GM23248 (cell line): ENCODE data around the gene TMEM270. TPM values are rescaled to one million over a fixed set of nuclear protein-coding genes. Genes with fewer than 3 reads are reported as not detected.
A peak's percentile ranks its signal among the peaks of the same experiment; 100 is the strongest.
"Not testable (repeated sequence)": the region's sequence is repeated elsewhere in the genome, so short reads cannot be mapped to it uniquely, and the experiment has no call there.

ENCODE experiments used
- DNase-seq: peaks from one replicate; pipeline ENCODE4 v3.0.0-alpha.2; 2015
- H2AFZ ChIP-seq: fragments of 200-600 bp; sonication (generic); 2 replicates; pipeline ENCODE4 v1.6.1; 2016; ENCODE audit warnings: antibody characterized with exemption
- H3F3A ChIP-seq: fragments of 200-600 bp; sonication (generic); 2 replicates; pipeline ENCODE4 v1.6.1; 2016; ENCODE audit warnings: mild to moderate bottlenecking, antibody characterized with exemption, mixed run types; ENCODE audit not compliant: insufficient read depth
- H3K27ac ChIP-seq: fragments of 200-600 bp; sonication (generic); 2 replicates; pipeline ENCODE4 v1.5.1; 2016; ENCODE audit warnings: mild to moderate bottlenecking
- H3K27me3 ChIP-seq: fragments of 200-600 bp; sonication (generic); replicated peaks from 2 replicates; pipeline ENCODE4 v1.6.1; 2016; ENCODE audit warnings: mild to moderate bottlenecking; ENCODE audit not compliant: insufficient read depth
- H3K36me3 ChIP-seq: fragments of 200-600 bp; sonication (generic); 2 replicates; pipeline ENCODE4 v1.6.1; 2016; ENCODE audit warnings: low read depth, mild to moderate bottlenecking
- H3K4me1 ChIP-seq: fragments of 200-600 bp; sonication (generic); 2 replicates; pipeline ENCODE4 v1.6.1; 2016; ENCODE audit warnings: mild to moderate bottlenecking; ENCODE audit not compliant: insufficient read depth
- H3K4me2 ChIP-seq: fragments of 200-600 bp; sonication (generic); one replicate; pipeline ENCODE4 v1.6.1; 2016; ENCODE audit warnings: mild to moderate bottlenecking; ENCODE audit not compliant: unreplicated experiment
- H3K4me3 ChIP-seq: fragments of 200-600 bp; sonication (generic); 2 replicates; pipeline ENCODE4 v1.5.1; 2016; ENCODE audit warnings: mild to moderate bottlenecking
- H3K79me2 ChIP-seq: fragments of 200-600 bp; sonication (generic); 2 replicates; pipeline ENCODE4 v1.6.1; 2016; ENCODE audit warnings: mild to moderate bottlenecking; ENCODE audit not compliant: insufficient read depth
- H3K9ac ChIP-seq: fragments of 200-600 bp; sonication (generic); 2 replicates; pipeline ENCODE4 v1.6.1; 2016; ENCODE audit warnings: mild to moderate bottlenecking
- H3K9me2 ChIP-seq: fragments of 200-600 bp; sonication (generic); 2 replicates; pipeline ENCODE4 v1.6.1; 2016; ENCODE audit warnings: mixed run types, mild to moderate bottlenecking, moderate library complexity; ENCODE audit not compliant: insufficient read depth
- H3K9me3 ChIP-seq: fragments of 200-600 bp; sonication (generic); one replicate; pipeline ENCODE4 v1.6.1; 2017; ENCODE audit warnings: low read depth
- H4K20me1 ChIP-seq: fragments of 200-600 bp; sonication (generic); 2 replicates; pipeline ENCODE4 v1.6.0; 2016; ENCODE audit not compliant: insufficient read depth
- EZH2 ChIP-seq: fragments of 200-600 bp; sonication (generic); IDR thresholded peaks from 2 replicates; pipeline ENCODE4 v1.6.1; 2018; ENCODE audit warnings: antibody characterized with exemption, mild to moderate bottlenecking; ENCODE audit not compliant: insufficient read depth, poor library complexity, severe bottlenecking
- EZH2phosphoT487 ChIP-seq: fragments of 200-600 bp; sonication (generic); IDR thresholded peaks from 2 replicates; pipeline ENCODE4 v1.6.1; 2018; ENCODE audit warnings: antibody characterized with exemption, moderate library complexity, mild to moderate bottlenecking, low read depth; ENCODE audit not compliant: insufficient read depth
- WGBS, 2 experiments: methylation state at CpG; one replicate each; pipeline ENCODE4 v1.1.6; 2015 to 2017; ENCODE audit warnings: low lambda C conversion rate in 2 of 2, low coverage in 1 of 2; ENCODE audit errors: missing lambda C conversion rate in 2 of 2; 5-methylcytosine and 5-hydroxymethylcytosine counted together
- in situ Hi-C: fragments of 300-500 bp; cut with MboI; formaldehyde crosslinking; loops from 2 replicates; pipeline ENCODE4 v1.15.0; 2020
- polyA plus RNA-seq: library from polyadenylated mRNA; unstranded; fragments of >200 nt; fragmentation: Nextera tagmentation; extraction: Ambion mirVana; gene quantifications from 2 replicates; pipeline ENCODE4 v1.2.1, GENCODE V29; 2016
- total RNA-seq: library from RNA; depleted of rRNA; stranded (reverse); fragments of >200 nt; shearing (Covaris generic); gene quantifications from 2 replicates; pipeline ENCODE4 v1.2.3, GENCODE V29; 2014

TMEM270 gene
- total and polyA plus RNA-seq, 2 experiments from 2014 or later, result not detected

DNA sequence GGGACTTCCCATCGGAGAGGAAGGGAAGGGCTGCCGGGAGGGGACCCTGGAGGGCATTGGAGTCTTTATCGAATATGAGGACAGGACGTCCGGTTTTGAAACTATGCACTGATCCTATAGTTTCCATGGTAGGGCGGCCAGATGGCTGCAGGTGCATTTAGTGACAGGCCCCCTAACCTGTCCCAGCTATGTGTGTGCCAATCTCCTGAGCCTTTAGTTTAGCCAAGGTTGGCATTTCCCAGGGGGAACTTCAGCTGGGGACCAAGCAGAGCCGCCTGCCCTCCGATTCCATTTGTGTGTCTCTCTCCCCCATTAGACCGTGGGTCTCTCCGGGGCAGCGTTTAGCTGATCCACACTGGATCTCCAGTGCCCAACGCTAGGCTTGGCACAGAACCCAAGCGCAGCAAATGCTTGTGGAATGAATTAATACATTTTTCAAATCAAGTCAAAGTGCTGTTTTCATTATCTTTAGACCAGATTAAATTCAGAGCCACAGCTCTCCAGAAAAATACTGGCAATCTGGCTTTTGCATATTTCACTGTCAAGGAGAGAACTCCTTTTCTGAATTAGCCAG is 19.9 kb downstream of the TMEM270 start:
- peaks cover 23% of the 10 kb centered on the region for H3K4me1 ChIP-seq
- H3K9me3 ChIP-seq, result no peaks in the 10 kb centered on the region
- 9 to 15% methylated on average over 13 of the region's 13 CpGs for WGBS, 2 experiments
- no peak for TF ChIP-seq EZH2phosphoT487
- TF ChIP-seq EZH2, result no peak
- peak; percentile 55 for DNase-seq
- peak overlapping the region; percentile 65 for H3K27ac ChIP-seq
- peaks cover 8% of the 10 kb centered on the region for H3F3A ChIP-seq
- H3K79me2 ChIP-seq, result no peaks in the 10 kb centered on the region
- in situ Hi-C loops, result no loop called here
- H4K20me1 ChIP-seq, result no peaks in the 10 kb centered on the region
- H3K27me3 ChIP-seq, result no peaks in the 10 kb centered on the region
- H3K36me3 ChIP-seq, result no peaks in the 10 kb centered on the region
- 0 out of 2 replicates have a peak overlapping the region, but pooled peaks have one; percentile 2 for H3K4me3 ChIP-seq
- no peaks in the 10 kb centered on the region for H3K9me2 ChIP-seq
- peak overlapping the region; percentile 49; the same call in 1 of the 2 replicates for H3K9ac ChIP-seq
- peak overlapping the region; percentile 56 for H3K4me2 ChIP-seq
- peak overlapping the region; percentile 46 for H2AFZ ChIP-seq

DNA sequence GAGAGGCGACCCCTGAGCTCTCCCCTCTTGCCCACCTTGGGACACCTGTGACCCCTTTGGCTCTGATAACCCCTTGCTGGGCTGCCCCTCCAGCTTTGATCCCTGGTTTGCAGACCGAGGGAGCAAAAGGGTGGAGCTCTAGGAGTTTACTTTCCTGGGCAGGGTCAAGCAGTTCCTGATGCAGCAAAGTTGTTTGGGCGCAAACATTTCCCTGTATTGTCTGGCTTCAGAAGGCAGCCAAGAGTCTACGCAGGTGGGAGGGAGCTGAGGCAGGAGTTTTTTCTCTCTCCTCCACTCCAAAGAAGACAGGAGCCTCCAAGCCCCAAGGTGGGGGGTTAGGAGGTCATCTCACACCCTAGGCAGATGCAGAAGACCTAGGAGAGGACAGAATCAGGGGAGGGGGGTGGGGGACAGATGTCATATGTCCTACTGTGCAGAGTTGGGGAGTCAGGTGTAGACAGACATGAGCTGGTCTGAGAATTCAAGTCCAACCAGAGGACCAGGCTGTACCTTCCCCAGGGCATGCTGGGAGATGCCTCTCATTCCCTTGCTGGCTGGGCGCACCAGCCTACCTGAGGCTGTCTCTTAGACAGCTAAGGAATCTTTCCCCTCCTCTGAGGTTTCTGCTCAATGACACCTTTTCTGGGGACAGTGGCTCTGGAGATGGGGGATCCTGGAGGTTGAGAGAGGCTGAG is 20.5 kb downstream of the TMEM270 start:
- no peaks in the 10 kb centered on the region for H3K79me2 ChIP-seq
- peaks cover 8% of the 10 kb centered on the region for H3F3A ChIP-seq
- 40 to 54% methylated on average over 5 of the region's 5 CpGs for WGBS, 2 experiments
- H3K36me3 ChIP-seq, result no peaks in the 10 kb centered on the region
- no peaks in the 10 kb centered on the region for H3K9me3 ChIP-seq
- H3K4me2 ChIP-seq, result peak overlapping the region; percentile 56
- 0 out of 2 replicates have a peak overlapping the region, but pooled peaks have one; percentile 65 for H3K27ac ChIP-seq
- no peaks in the 10 kb centered on the region for H3K9me2 ChIP-seq
- peak; percentile 8 for DNase-seq
- H3K27me3 ChIP-seq, result no peaks in the 10 kb centered on the region
- in situ Hi-C loops, result no loop called here
- 0 out of 2 replicates have a peak overlapping the region, but pooled peaks have one; percentile 49 for H3K9ac ChIP-seq
- TF ChIP-seq EZH2phosphoT487, result no peak
- no peak for TF ChIP-seq EZH2
- no peak overlapping the region for H3K4me3 ChIP-seq
- H2AFZ ChIP-seq, result no peak overlapping the region
- H3K4me1 ChIP-seq, result peaks cover 28% of the 10 kb centered on the region
- no peaks in the 10 kb centered on the region for H4K20me1 ChIP-seq

DNA sequence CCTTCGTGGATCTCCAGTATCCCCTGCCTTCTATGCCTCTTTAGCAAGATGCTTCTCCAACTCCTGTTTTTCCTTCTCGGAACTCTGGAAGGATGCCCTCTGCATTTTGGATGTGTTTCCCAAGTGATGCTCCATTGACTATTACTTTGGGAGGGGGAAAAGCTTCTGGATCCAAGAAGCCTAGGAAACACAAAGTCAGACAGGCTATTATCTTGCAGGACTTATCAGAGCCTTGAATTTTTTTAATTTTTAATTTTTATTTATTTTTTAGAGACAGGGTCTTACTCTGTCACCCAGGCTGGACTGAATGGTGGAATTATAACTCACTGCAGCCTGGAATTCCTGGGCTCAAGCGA is 21.1 kb downstream of the TMEM270 start:
- no peak for TF ChIP-seq EZH2
- H3F3A ChIP-seq, result peaks cover 8% of the 10 kb centered on the region
- H3K27ac ChIP-seq, result no peak overlapping the region
- no peak for DNase-seq
- H2AFZ ChIP-seq, result no peak overlapping the region
- in situ Hi-C loops, result no loop called here
- H3K27me3 ChIP-seq, result no peaks in the 10 kb centered on the region
- H3K36me3 ChIP-seq, result no peaks in the 10 kb centered on the region
- H3K4me3 ChIP-seq, result no peak overlapping the region
- WGBS, 2 experiments, result 85 to 90% methylated on average over 3 of the region's 3 CpGs
- H3K9me2 ChIP-seq, result no peaks in the 10 kb centered on the region
- peaks cover 33% of the 10 kb centered on the region for H3K4me1 ChIP-seq
- H3K9me3 ChIP-seq, result no peaks in the 10 kb centered on the region
- no peaks in the 10 kb centered on the region for H4K20me1 ChIP-seq
- H3K79me2 ChIP-seq, result no peaks in the 10 kb centered on the region
- H3K4me2 ChIP-seq, result no peak overlapping the region
- H3K9ac ChIP-seq, result no peak overlapping the region

DNA sequence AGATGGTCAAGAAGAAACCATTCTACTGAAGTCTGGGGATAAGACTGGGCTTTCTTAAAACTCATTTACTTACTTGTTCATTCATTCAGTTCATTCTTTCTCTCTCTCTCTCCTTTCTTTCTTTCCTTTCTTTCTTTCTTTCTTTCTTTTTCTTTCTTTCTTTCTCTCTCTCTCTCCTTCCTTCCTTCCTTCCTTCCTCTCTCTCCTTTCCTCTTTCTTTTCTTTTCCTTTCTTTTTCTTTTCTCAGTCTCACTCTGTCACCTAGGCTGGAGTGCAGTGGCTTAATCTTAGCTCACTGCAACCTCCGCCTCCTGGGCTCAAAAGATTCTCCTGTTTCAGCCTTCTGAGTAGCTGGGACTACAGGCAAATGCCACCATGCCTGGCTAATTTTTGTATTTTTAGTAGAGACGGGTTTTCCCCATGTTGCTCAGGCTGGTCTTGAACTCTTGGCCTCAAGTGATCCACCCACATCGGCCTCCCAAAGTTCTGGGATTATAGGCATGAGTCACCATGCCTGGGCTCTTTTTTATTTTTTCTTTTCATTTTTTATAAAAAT is 24.0 kb downstream of the TMEM270 start:
- H3K27ac ChIP-seq, H3K4me3 ChIP-seq, H3K36me3 ChIP-seq, H3K4me2 ChIP-seq, H3K9ac ChIP-seq, in situ Hi-C loops, H3K9me2 ChIP-seq, H4K20me1 ChIP-seq, H3K27me3 ChIP-seq, DNase-seq, H3K79me2 ChIP-seq, H2AFZ ChIP-seq, H3K9me3 ChIP-seq, H3F3A ChIP-seq: not testable (repeated sequence)
- WGBS, 2 experiments, result 83% methylated on average over 3 of the region's 3 CpGs
- peaks cover 29% of the 10 kb centered on the region for H3K4me1 ChIP-seq
